SKM-1 (cell line): Measurements from ENCODE around the gene ARID5B.
A peak's percentile ranks its signal among the peaks of the same experiment; 100 is the strongest.

ENCODE experiments used
- DNase-seq: peaks from one replicate; lab custom pipeline; 2025; ENCODE audit not compliant: unreplicated experiment; lab: John Stamatoyannopoulos, UW

The ARID5B gene

GRCh38 chr10:62029401-62029800 is 127.9 kb downstream of the ARID5B start:
- DNase-seq, result no peak

DNA sequence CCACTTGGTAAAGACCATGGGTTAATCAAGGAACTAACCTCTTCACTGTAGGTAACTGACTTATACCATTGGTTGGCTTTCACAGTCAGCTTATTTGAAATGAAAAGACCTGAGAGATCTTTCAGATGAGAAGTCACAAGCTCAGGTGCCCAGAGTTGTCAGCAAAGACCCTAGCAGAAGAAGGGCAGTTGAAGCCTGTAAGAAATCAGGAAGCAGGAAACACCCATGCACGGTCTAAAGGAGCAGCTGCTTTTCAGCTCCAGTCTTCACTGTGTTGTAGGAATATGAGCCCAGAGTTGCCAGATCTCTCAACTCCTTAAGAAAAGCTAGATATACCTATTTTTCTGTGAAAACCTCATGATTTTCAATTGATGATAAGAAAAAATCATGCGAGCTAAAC is 130.0 kb downstream of the ARID5B start:
- no peak for DNase-seq

GRCh38 chr10:62033125-62033524 is 131.6 kb downstream of the ARID5B start:
- no peak for DNase-seq

GRCh38 chr10:62034096-62034640 is 132.7 kb downstream of the ARID5B start:
- no peak for DNase-seq

DNA sequence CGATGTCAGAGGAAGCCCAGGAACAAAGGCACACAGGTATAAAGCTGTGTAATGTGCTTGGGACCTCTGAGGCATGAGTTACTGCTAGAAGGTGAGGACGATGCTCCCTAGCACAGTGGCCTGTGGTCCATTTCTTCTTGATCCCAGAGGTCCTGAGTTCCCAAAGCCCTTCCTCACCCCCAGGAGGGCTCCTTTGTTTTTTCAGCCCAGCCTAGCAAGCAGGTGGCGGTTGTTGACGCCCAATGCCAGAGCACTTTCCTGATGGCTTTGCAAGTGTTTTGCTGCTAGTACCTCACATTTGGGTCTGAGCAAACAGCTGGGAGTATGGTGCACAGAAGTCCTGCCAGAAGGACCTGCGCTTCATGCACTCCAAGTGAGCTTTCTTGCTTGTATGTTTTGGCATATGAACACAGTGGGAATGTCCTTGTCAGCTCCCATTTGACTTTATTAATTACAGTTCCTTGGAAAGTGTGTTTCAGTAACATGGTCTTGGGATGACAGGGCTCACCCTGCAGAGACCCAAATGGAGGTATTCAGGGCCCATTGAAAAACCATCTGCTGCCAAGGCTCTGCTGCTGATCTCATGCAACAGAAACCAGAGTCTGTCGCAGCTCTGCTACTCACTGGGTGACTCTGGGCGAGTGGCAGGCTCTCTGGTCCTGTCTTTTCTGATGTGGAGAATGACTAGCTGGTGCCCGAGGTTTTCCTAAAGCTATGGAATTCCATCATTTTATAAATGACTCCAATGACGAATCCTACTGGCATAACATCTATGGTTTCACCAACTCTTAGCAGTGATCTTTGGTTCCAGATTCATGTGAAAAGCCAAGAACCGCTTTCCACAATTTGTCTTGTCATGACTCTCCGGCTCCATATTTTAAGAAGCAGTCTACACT is 134.9 kb downstream of the ARID5B start:
- DNase-seq, result no peak

DNA sequence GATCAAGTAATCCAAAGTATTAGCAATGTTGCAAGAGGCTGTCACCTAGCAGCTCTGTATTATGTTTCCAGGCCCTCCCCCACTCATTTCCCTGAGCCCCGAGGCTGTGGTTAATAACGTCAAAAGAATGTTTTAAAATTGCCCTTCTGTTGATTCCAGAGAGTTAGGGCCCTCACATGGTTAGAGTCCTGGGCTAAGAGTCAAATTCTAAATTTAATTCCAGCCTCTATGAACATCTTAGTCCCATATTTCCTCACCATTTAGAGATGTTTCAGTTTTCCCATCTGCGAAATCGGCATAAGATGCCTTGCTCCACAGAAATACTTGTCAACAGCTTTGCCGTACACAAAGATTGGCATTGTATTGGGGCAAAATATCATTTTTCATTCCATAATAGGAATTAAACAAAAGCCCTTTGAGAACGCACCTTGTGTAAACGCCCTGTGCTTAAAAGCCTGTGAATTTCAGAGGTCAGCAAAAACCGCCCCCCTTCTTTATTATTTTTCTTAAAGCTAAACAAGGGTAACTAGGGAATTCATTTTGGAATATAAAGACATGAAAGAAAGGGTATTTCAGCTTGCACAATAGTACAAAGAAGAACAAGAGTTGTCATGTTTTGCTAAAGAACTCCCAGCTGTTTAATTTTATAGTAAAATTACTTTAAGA is 135.8 kb downstream of the ARID5B start:
- no peak for DNase-seq

DNA sequence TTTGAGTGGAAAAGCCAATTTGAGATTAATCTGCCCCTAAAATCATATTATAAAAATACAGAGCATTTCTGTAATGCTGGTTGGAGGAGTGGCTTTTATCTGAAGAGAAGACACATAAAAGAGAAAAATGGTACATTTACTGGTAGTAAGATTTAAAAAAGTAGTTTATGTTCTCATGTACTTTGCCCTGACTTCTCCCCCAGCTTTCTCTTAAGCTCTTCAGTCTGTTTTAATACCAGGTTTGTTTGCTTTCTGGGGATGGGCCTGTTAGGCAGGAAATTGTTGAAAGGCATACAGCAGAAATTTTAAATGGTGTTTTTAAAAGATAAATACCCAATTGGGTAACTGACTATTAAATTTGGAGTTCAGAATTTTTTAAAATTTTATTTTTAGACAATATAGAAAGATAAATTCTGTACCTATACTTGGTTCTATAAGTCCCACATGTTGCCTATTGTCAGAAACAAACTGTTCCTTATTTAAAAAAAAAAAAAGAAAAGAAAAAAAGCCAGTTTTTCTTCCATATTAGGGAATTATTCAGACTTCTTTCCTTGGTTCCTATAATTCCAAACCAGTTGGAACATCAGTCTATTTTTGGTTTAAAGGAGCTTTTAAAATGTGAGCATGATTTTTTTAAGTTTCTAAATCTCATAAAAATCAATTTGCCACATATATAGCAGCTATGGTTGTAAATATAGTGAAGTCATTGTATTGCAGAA is 136.6 kb downstream of the ARID5B start:
- no peak for DNase-seq

DNA sequence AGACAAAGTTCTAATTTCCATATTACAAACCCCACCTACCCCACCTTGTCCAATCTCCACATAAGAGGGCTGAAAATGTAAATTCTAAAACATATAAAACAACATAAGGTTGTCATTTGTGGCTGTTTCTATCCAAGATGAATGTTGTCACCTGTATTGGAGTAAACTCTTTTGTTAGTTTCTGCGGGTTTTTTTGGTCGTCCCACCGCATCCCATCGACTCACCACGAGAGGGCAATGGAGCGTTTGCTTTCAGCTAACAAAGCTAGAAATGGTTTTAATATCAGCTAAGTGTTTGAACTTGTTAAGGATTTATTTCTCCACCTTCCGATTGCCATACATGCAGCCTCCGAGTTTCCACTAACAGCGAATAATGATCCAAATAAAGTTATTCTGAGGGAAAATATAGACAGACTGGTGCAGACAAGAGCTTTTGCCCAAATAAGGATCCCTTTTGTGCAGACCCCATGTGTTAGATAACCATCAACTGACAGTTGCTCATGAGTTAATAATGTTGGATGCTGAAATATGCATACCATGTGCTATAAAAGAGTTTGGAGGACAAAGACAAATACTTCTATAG is 137.2 kb downstream of the ARID5B start:
- DNase-seq, result peak; percentile 41

- no peak for DNase-seq
Measured at GRCh38 chr10:62039954-62040353, 138.5 kb downstream of the ARID5B start.

- no peak for DNase-seq
Measured at GRCh38 chr10:62040881-62041280, 139.4 kb downstream of the ARID5B start.

- no peak for DNase-seq
Measured at GRCh38 chr10:62043421-62044021, 142.0 kb downstream of the ARID5B start.

DNA sequence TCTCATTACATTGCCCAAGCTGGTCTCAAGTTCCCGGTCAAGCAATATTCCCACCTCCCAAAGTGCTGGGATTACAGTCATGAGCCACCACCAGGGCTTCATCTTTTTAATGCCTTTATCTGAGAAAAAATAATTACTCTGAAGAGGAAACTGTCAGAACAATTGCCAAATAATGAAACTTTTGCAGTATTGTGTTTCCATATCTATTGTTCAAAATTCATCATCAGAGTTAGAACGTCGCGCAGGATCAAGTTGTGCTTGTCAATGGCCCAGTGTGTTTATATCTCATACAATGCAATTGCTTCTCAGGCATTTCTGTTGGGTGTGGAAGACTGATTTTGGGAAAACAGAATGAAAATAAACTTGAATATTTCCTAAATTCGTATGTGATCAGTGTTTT is 143.1 kb downstream of the ARID5B start:
- DNase-seq, result no peak

GRCh38 chr10:62045765-62046521 is 144.4 kb downstream of the ARID5B start:
- no peak for DNase-seq

- no peak for DNase-seq
Measured at GRCh38 chr10:62046522-62047227, 145.2 kb downstream of the ARID5B start.

- DNase-seq, result no peak
Measured at GRCh38 chr10:62047228-62047892, 145.9 kb downstream of the ARID5B start.

DNA sequence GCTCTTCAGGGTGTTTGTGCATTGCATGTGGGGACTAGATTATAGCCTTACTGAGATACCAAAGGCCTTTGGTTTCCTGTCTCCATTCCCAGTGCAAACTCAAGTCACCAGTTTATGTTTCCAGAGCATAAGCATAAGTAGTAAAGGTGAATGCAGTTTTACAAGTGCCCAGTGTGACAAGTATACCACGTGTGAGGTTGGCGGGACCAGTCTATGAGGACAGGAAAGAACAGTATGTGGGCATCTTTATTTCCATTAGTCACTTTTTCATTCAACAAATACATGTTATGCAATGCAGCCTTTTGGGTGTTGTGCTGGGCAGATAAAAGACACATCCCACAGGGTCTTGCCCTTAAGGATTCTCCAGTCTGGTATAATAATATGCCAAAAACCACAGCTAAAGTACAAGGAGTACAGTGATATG is 146.5 kb downstream of the ARID5B start:
- DNase-seq, result no peak

- no peak for DNase-seq
Measured at GRCh38 chr10:62048470-62048869, 147.0 kb downstream of the ARID5B start.

GRCh38 chr10:62048919-62049623 is 147.6 kb downstream of the ARID5B start:
- no peak for DNase-seq
